PC-9 (cell line): ENCODE measurements around the gene GMDS. TPM values are rescaled to one million over a fixed set of nuclear protein-coding genes. Genes with fewer than 3 reads are reported as not detected.

ENCODE experiments used
- BruUV-seq: library from RNA; stranded (reverse); fragments of 400-500 nt; replicated peaks from 2 replicates; lab custom pipeline; 2021; lab: Mats Ljungman, UMichigan
- CTCF ChIA-PET: fragments of 300-600 bp; sonication (Branson Sonifier 250); formaldehyde crosslinking; loops from one replicate; lab custom pipeline; 2022; ENCODE audit warnings: antibody characterized with exemption; lab: Charles Lee
- POLR2A ChIA-PET: fragments of 300-600 bp; sonication (Branson Sonifier 250); formaldehyde crosslinking; loops from one replicate; lab custom pipeline; 2022; ENCODE audit warnings: antibody characterized with exemption; ENCODE audit not compliant: unreplicated experiment; lab: Charles Lee
- DNase-seq, 2 experiments: peaks; one replicate each; pipeline versions ENCODE4 v3.0.0 to v3.0.0-alpha.2; 2015 to 2022; ENCODE audit warnings: mixed read lengths in 1 of 2
- H2AFZ ChIP-seq: fragments of 200-600 bp; sonication (generic); 2 replicates; pipeline ENCODE4 v1.8.1; 2017; ENCODE audit warnings: antibody characterized with exemption
- H3F3A ChIP-seq: fragments of 200-600 bp; sonication (generic); 2 replicates; pipeline ENCODE4 v1.8.1; 2017; ENCODE audit warnings: antibody characterized with exemption, mild to moderate bottlenecking, low read depth; ENCODE audit not compliant: insufficient read depth
- H3K27ac ChIP-seq: fragments of 200-600 bp; sonication (generic); 2 replicates; pipeline ENCODE4 v1.6.1; 2016; ENCODE audit warnings: mixed run types
- H3K27me3 ChIP-seq: fragments of 200-600 bp; sonication (generic); 2 replicates; pipeline ENCODE4 v1.6.1; 2016; ENCODE audit warnings: low read depth, mixed run types; ENCODE audit not compliant: insufficient read depth
- H3K36me3 ChIP-seq: fragments of 200-600 bp; sonication (generic); 2 replicates; pipeline ENCODE4 v1.6.1; 2016; ENCODE audit warnings: low read depth, mixed run types
- H3K4me1 ChIP-seq: fragments of 200-600 bp; sonication (generic); replicated peaks from 2 replicates; pipeline ENCODE4 v1.6.1; 2016; ENCODE audit warnings: mixed run types; ENCODE audit not compliant: insufficient read depth
- H3K4me2 ChIP-seq: fragments of 200-600 bp; sonication (generic); 2 replicates; pipeline ENCODE4 v1.6.1; 2017; ENCODE audit warnings: mixed run types
- H3K4me3 ChIP-seq: fragments of 200-600 bp; sonication (generic); 2 replicates; pipeline ENCODE4 v1.6.1; 2016; ENCODE audit warnings: mixed run types
- H3K79me2 ChIP-seq: fragments of 200-600 bp; sonication (generic); 2 replicates; pipeline ENCODE4 v1.6.1; 2017; ENCODE audit warnings: low read depth, mixed run types
- H3K9me2 ChIP-seq: fragments of 200-600 bp; sonication (generic); 2 replicates; pipeline ENCODE4 v1.8.1; 2017; ENCODE audit warnings: mild to moderate bottlenecking; ENCODE audit not compliant: insufficient read depth
- H3K9me3 ChIP-seq: fragments of 200-600 bp; sonication (generic); 2 replicates; pipeline ENCODE4 v1.8.1; 2016; ENCODE audit warnings: low read depth; ENCODE audit not compliant: insufficient read depth
- H4K20me1 ChIP-seq: fragments of 200-600 bp; sonication (generic); 2 replicates; pipeline ENCODE4 v1.8.1; 2017; ENCODE audit not compliant: insufficient read depth
- CTCF ChIP-seq: fragments of 200-600 bp; sonication (generic); conservative IDR thresholded peaks from 2 replicates; pipeline ENCODE4 v1.6.1; 2017; ENCODE audit warnings: mixed run types, antibody characterized with exemption, mild to moderate bottlenecking, moderate library complexity
- EZH2 ChIP-seq: fragments of 200-600 bp; sonication (generic); IDR thresholded peaks from 2 replicates; pipeline ENCODE4 v1.8.0; 2017; ENCODE audit warnings: antibody characterized with exemption, low read depth
- intact Hi-C: fragments of 100-400 bp; cut with micrococcal nuclease; formaldehyde crosslinking; loops from one replicate; pipeline ENCODE4 v1.10.0; 2022; ENCODE audit not compliant: unreplicated experiment
- total RNA-seq: library from RNA; stranded (reverse); gene quantifications from 2 replicates; pipeline ENCODE4 v1.2.3, GENCODE V29; 2021

Gene GMDS
- total RNA-seq, 1 experiment from 2014 or later, result 30.1 TPM

- CTCF ChIA-PET, result interaction anchor here (0.6 kb wide), 1 partner anchor 953 kb away, joined by 7 read pairs; no protein-coding TSS in a partner anchor
- POLR2A ChIA-PET, result interaction anchor here (0.6 kb wide), 1 partner anchor 387 kb away, joined by 4 read pairs; no protein-coding TSS in a partner anchor
- BruUV-seq, result no TSS peak
Measured at GRCh38 chr6:1810880-1811279, 434.5 kb downstream of the GMDS start.

GRCh38 chr6:1809291-1809988 lies 436.0 kb downstream of the GMDS start:
- BruUV-seq, result no TSS peak
- POLR2A ChIA-PET, result no interaction called here
- H3K27ac ChIP-seq, result no peak overlapping the region

More at GRCh38 chr6:1810880-1811279, 434.5 kb downstream of the GMDS start:
- DNase-seq, result no peak
- no peaks in the 10 kb centered on the region for H4K20me1 ChIP-seq
- no peak overlapping the region for H3K4me3 ChIP-seq
- H3K4me2 ChIP-seq, result no peak overlapping the region
- no peaks in the 10 kb centered on the region for H3K36me3 ChIP-seq
- H3K4me1 ChIP-seq, result no peaks in the 10 kb centered on the region
- H3K9me3 ChIP-seq, result no peaks in the 10 kb centered on the region
- H3K79me2 ChIP-seq, result no peaks in the 10 kb centered on the region
- no peaks in the 10 kb centered on the region for H3F3A ChIP-seq
- no peaks in the 10 kb centered on the region for H3K27me3 ChIP-seq
- intact Hi-C loops, result no loop called here
- TF ChIP-seq CTCF (no peak), EZH2 (no peak)
- H3K9me2 ChIP-seq, result no peaks in the 10 kb centered on the region
- H3K27ac ChIP-seq, result no peak overlapping the region
- H2AFZ ChIP-seq, result no peak overlapping the region

GRCh38 chr6:1806935-1807334 lies 438.5 kb downstream of the GMDS start:
- no peaks in the 10 kb centered on the region for H3K36me3 ChIP-seq
- no peaks in the 10 kb centered on the region for H3K4me1 ChIP-seq
- H3K9me2 ChIP-seq, result no peaks in the 10 kb centered on the region
- no peaks in the 10 kb centered on the region for H4K20me1 ChIP-seq
- POLR2A ChIA-PET, result no interaction called here
- CTCF ChIA-PET, result no interaction called here
- H3K4me3 ChIP-seq, result no peak overlapping the region
- DNase-seq, result no peak
- no peaks in the 10 kb centered on the region for H3F3A ChIP-seq
- intact Hi-C loops, result no loop called here
- no peaks in the 10 kb centered on the region for H3K27me3 ChIP-seq
- H3K79me2 ChIP-seq, result no peaks in the 10 kb centered on the region
- H3K4me2 ChIP-seq, result no peak overlapping the region
- no peaks in the 10 kb centered on the region for H3K9me3 ChIP-seq
- no TSS peak for BruUV-seq
- TF ChIP-seq CTCF, result no peak
- TF ChIP-seq EZH2, result no peak
- H3K27ac ChIP-seq, result no peak overlapping the region
- no peak overlapping the region for H2AFZ ChIP-seq

More at GRCh38 chr6:1809291-1809988, 436.0 kb downstream of the GMDS start:
- Histone ChIP-seq H2AFZ (no peak overlapping the region), H3K36me3 (no peaks in the 10 kb centered on the region), H3K79me2 (no peaks in the 10 kb centered on the region), H3K4me3 (no peak overlapping the region), H3K4me1 (no peaks in the 10 kb centered on the region), H4K20me1 (no peaks in the 10 kb centered on the region), H3K9me2 (no peaks in the 10 kb centered on the region), H3K9me3 (no peaks in the 10 kb centered on the region), H3F3A (no peaks in the 10 kb centered on the region), H3K4me2 (no peak overlapping the region), H3K27me3 (no peaks in the 10 kb centered on the region)
- intact Hi-C loops, result no loop called here
- CTCF ChIA-PET, result no interaction called here
- DNase-seq, result no peak
- TF ChIP-seq EZH2, result no peak
- no peak for TF ChIP-seq CTCF
